GM12891 (cell line): Measurements from ENCODE around the gene PSME3IP1.

Experiments
- POLR2A ChIP-seq: IDR thresholded peaks from 2 replicates; pipeline ENCODE4 v1.6.1; 2011; ENCODE audit warnings: low read depth, low read length, control low read depth
- POLR2AphosphoS5 ChIP-seq: IDR thresholded peaks from 2 replicates; pipeline ENCODE4 v1.6.1; 2011; ENCODE audit warnings: low read depth, low read length, control low read depth
- SPI1 ChIP-seq: IDR thresholded peaks from 2 replicates; pipeline ENCODE4 v1.6.1; 2011; ENCODE audit warnings: low read depth, low read length, control low read depth
- TAF1 ChIP-seq: IDR thresholded peaks from 2 replicates; pipeline ENCODE4 v1.6.1; 2011; ENCODE audit warnings: low read depth, low read length, control low read depth

DNA sequence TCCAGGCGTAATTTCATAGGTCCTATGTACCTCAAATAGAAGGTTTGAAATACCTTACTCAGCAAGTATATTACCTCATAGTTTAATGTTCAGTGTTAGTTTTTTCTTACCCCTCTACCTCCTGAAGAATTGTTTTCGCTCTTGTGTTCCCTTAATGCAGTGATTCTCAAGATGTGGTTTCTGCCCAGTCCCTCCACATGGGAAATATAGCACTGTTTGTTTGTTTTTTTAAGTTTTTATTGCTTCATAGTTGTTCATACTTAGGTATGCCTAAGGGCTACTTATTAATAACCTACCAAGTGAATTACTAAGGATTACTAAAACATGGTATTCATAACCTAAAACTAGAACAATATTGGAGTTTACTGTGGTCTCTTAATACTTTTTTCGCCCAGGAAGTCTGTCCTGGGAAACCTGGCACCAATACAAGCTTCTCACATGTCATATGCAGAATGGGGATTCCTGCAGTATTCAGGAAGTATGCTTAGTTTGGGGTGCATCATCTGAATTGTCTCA is 5.3 kb upstream of the PSME3IP1 start:
- TF ChIP-seq POLR2AphosphoS5 (no peak), POLR2A (no peak), SPI1 (no peak), TAF1 (no peak)
